SU-DHL-6 (cell line): ENCODE data around the gene SSTR5.

Experiments
- EZH2phosphoT487 ChIP-seq: fragments of 200-600 bp; sonication (generic), shearing (Covaris generic); conservative IDR thresholded peaks from 2 replicates; pipeline ENCODE4 v1.6.1; 2018; ENCODE audit warnings: mild to moderate bottlenecking, antibody characterized with exemption, low read length, moderate library complexity, mixed read lengths
- TF ChIP-seq, protein P1 (sequence below): fragments of 200-600 bp; sonication (generic); IDR thresholded peaks from one replicate; pipeline ENCODE4 v1.5.1; 2017; ENCODE audit warnings: antibody characterized with exemption, mild to moderate bottlenecking, low read length, moderate library complexity; ENCODE audit not compliant: insufficient read depth, poor library complexity, severe bottlenecking

DNA sequence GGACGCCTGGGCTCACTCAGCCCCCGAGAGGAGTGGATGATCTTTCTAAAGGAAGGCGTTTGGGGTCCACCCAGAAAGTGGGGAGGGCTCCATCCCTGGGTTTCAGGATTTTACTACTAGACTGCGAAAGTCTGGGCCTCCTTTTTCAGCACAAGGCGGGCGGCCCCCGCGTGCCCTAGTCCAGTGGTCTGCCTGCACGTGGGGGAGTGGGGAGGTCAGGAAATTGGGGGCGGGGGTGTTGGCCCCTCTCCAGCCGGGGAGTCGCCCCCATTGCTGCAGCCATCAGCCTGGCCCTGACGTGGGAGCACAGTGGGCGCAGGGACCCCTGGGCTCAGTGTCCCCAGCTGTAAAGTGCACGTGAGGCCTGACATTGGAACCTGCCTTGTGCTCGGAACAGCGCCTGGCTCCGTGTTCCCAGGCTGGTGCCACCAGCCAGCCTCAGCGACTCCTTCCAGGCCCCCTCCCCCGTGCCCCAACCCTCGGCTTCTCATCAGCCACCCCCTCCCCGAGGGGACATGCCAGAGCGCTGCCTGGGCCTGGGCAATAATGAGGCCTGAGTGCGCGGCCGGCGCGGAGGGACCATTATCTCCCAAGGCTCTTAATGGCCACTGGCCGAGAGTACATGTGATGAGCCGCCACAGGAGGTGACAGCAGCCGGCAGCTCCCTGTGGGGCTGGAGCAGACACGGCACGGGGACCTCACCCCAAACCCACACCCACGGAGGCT is 25.9 kb downstream of the SSTR5 start:
- TF ChIP-seq, protein P1, sequence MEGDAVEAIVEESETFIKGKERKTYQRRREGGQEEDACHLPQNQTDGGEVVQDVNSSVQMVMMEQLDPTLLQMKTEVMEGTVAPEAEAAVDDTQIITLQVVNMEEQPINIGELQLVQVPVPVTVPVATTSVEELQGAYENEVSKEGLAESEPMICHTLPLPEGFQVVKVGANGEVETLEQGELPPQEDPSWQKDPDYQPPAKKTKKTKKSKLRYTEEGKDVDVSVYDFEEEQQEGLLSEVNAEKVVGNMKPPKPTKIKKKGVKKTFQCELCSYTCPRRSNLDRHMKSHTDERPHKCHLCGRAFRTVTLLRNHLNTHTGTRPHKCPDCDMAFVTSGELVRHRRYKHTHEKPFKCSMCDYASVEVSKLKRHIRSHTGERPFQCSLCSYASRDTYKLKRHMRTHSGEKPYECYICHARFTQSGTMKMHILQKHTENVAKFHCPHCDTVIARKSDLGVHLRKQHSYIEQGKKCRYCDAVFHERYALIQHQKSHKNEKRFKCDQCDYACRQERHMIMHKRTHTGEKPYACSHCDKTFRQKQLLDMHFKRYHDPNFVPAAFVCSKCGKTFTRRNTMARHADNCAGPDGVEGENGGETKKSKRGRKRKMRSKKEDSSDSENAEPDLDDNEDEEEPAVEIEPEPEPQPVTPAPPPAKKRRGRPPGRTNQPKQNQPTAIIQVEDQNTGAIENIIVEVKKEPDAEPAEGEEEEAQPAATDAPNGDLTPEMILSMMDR: no peak
- TF ChIP-seq EZH2phosphoT487: no peak
